T1000 (cell line): ENCODE results near the gene HLA-E.
"Not testable (repeated sequence)": the region's sequence is repeated elsewhere in the genome, so short reads cannot be mapped to it uniquely, and the experiment has no call there.

Experiments
- DNase-seq: peaks from one replicate; lab custom pipeline; 2025; ENCODE audit warnings: mixed read lengths; lab: John Stamatoyannopoulos, UW

HLA-E gene

GRCh38 chr6:30481211-30481964, 7.9 kb upstream of the HLA-E start:
- DNase-seq: no peak

- DNase-seq: peak; percentile 43
Measured at GRCh38 chr6:30481965-30482644, 7.2 kb upstream of the HLA-E start.

GRCh38 chr6:30483677-30484279, 5.5 kb upstream of the HLA-E start:
- peak; percentile 40 for DNase-seq

- no peak for DNase-seq
Measured at GRCh38 chr6:30485236-30485635, 4.1 kb upstream of the HLA-E start.

GRCh38 chr6:30487926-30488325, 1.4 kb upstream of the HLA-E start:
- DNase-seq: no peak

GRCh38 chr6:30488697-30489080, 620 bp upstream of the HLA-E start:
- DNase-seq: not testable (repeated sequence)

GRCh38 chr6:30490026-30490876, 942 bp downstream of the HLA-E start:
- DNase-seq: peak; percentile 46

- DNase-seq: not testable (repeated sequence)
Measured at GRCh38 chr6:30491291-30491953, 2.1 kb downstream of the HLA-E start.

GRCh38 chr6:30491991-30492952, 3.0 kb downstream of the HLA-E start:
- no peak for DNase-seq

GRCh38 chr6:30493643-30494250, 4.4 kb downstream of the HLA-E start:
- no peak for DNase-seq

- no peak for DNase-seq
Measured at GRCh38 chr6:30494291-30494861, 5.1 kb downstream of the HLA-E start.

GRCh38 chr6:30495060-30495459, 5.8 kb downstream of the HLA-E start:
- DNase-seq: not testable (repeated sequence)

- no peak for DNase-seq
Measured at GRCh38 chr6:30495993-30496392, 6.7 kb downstream of the HLA-E start.

GRCh38 chr6:30497261-30497599, 7.9 kb downstream of the HLA-E start:
- DNase-seq: not testable (repeated sequence)

- DNase-seq: no peak
Measured at GRCh38 chr6:30497714-30498113, 8.4 kb downstream of the HLA-E start.

- not testable (repeated sequence) for DNase-seq
Measured at GRCh38 chr6:30498705-30499104, 9.4 kb downstream of the HLA-E start.

GRCh38 chr6:30500421-30501355, 11.4 kb downstream of the HLA-E start:
- DNase-seq: no peak
